Fibroblast of pulmonary artery (primary cell): ENCODE results near the gene KANSL2.
"Not testable (repeated sequence)": the region's sequence is repeated elsewhere in the genome, so short reads cannot be mapped to it uniquely, and the experiment has no call there.

ENCODE experiments used
- DNase-seq: peaks from one replicate; pipeline ENCODE4 v3.0.0-alpha.2; 2010; ENCODE audit warnings: low read depth
- H3K4me3 ChIP-seq: replicated peaks from 2 replicates; pipeline ENCODE4 v1.5.1; 2011; ENCODE audit warnings: low read depth, mild to moderate bottlenecking, control low read depth, low read length, moderate library complexity
- CTCF ChIP-seq: IDR thresholded peaks from 2 replicates; pipeline ENCODE4 v1.5.1; 2011; ENCODE audit warnings: mild to moderate bottlenecking, control low read depth, low read length, inconsistent platforms; ENCODE audit errors: missing control alignments

The KANSL2 gene

DNA sequence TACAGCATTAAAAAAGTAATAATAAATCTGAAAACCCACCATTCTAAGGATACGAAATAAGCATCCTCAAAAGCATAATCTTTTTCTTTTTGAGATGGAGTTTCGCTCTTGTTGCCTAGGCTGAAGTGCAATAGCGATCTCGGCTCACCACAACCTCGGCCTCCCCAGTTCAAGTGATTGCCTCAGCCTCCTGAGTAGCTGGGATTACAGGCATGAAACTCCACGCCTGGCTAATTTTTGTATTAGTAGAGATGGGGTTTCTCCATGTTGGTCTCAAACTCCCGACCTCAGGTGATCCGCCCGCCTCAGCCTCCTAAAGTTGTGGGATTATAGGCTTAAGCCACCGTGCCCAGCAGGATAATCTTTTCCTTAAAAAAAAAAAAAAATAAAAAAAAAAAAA lies 30.2 kb upstream of the KANSL2 start:
- no peak for DNase-seq
- no peak overlapping the region for H3K4me3 ChIP-seq
- no peak for TF ChIP-seq CTCF

- not testable (repeated sequence) for H3K4me3 ChIP-seq, DNase-seq
Measured at GRCh38 chr12:48698822-48699221, 16.8 kb upstream of the KANSL2 start.

- H3K4me3 ChIP-seq, result no peak overlapping the region
- no peak for TF ChIP-seq CTCF
- DNase-seq, result no peak
Measured at GRCh38 chr12:48696626-48697025, 14.6 kb upstream of the KANSL2 start.

GRCh38 chr12:48695859-48696258 lies 13.8 kb upstream of the KANSL2 start:
- no peak for DNase-seq
- no peak overlapping the region for H3K4me3 ChIP-seq
- TF ChIP-seq CTCF, result no peak

DNA sequence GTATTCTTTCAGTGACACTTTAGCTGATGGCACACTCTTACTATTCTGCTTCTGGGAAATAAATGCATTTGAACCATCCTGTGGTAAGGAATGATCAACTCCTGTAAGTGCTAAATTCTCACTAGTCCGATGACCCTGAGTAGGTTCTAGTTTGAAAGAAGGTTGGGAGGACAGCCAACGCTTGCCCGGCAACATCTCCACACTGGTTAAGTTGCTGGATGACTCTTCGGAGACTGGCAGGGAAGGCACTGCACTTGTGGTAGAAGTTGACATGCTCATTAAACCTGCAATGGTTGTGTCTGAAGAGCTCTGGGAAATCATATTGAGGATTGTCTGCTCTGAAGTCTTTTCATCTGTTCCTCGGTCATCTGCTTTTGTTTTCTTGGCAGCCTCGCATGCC lies 12.0 kb upstream of the KANSL2 start:
- H3K4me3 ChIP-seq, result no peak overlapping the region
- TF ChIP-seq CTCF, result no peak
- no peak for DNase-seq

DNA sequence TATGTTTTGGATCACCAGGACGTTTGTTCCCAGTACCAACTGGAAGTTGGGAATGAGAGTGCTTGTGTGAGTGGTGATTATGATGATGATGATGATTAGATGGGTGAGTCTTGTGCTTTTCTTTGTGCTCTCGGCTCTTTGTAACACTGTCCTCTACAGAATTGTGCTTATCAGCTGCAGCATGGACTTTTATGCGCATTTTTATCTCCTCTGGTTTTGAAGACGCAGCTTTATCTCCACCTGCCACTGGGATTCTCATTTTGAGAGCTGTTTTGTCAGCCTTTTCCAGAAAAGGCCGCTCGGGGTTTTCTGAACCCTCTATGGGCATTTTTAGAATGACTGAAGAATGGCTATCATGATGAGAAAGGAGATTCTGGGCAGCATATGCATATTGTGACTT lies 11.5 kb upstream of the KANSL2 start:
- DNase-seq, result no peak
- H3K4me3 ChIP-seq, result no peak overlapping the region
- TF ChIP-seq CTCF, result no peak

- no peak for DNase-seq
- TF ChIP-seq CTCF, result no peak
- H3K4me3 ChIP-seq, result no peak overlapping the region
Measured at GRCh38 chr12:48691826-48692487, 9.9 kb upstream of the KANSL2 start.
